ENCODE results near the gene ARHGEF11. TPM values are rescaled to one million over a fixed set of nuclear protein-coding genes. Genes with fewer than 3 reads are reported as not detected.

The ARHGEF11 gene
- total and polyA plus RNA-seq, 5 donors: 19.9 to 34.4 (median 29.5) TPM

- intact Hi-C loops (cut with DNase I): loop anchor here in 1 of 4 donors (10.0 kb wide), 1 partner anchor 64 kb away; the partner anchor contains the start of gene ARHGEF11
- H3K9me3 ChIP-seq (ENCODE audit: control insufficient read depth, low read length): no peaks in the 10 kb centered on the region
- H3K4me3 ChIP-seq (ENCODE audit: low read length): no peak overlapping the region
- DNase-seq (no peak), ATAC-seq (no peak)
- 22% methylated on average over 4 of the region's 4 CpGs for WGBS
- peaks cover 2% of the 10 kb centered on the region for H3K4me1 ChIP-seq (ENCODE audit: control insufficient read depth, insufficient read depth, low read length)
- no peak overlapping the region for H3K27ac ChIP-seq (ENCODE audit: low read length)
- no peaks in the 10 kb centered on the region for H3K27me3 ChIP-seq (ENCODE audit: control insufficient read depth, insufficient read depth)
Measured at GRCh38 chr1:156980551-156980950, 65.0 kb downstream of the ARHGEF11 start.

GRCh38 chr1:156975084-156975483 is 70.5 kb downstream of the ARHGEF11 start:
- no peak for ATAC-seq
- no peak overlapping the region for H3K4me3 ChIP-seq (ENCODE audit: low read length)
- no peak for DNase-seq
- WGBS: 66% methylated on average over 2 of the region's 2 CpGs
- no peaks in the 10 kb centered on the region for H3K4me1 ChIP-seq (ENCODE audit: control insufficient read depth, insufficient read depth, low read length)
- intact Hi-C loops (cut with DNase I): loop anchor here in 1 of 4 donors (10.0 kb wide), 1 partner anchor 100 kb away; no protein-coding TSS in a partner anchor
- H3K27ac ChIP-seq (ENCODE audit: low read length): no peak overlapping the region
- no peaks in the 10 kb centered on the region for H3K9me3 ChIP-seq (ENCODE audit: control insufficient read depth, low read length)
- H3K27me3 ChIP-seq (ENCODE audit: control insufficient read depth, insufficient read depth): no peaks in the 10 kb centered on the region

- intact Hi-C loops (cut with DNase I): loop anchor here in 1 of 4 donors (10.0 kb wide), 1 partner anchor 101 kb away; no protein-coding TSS in a partner anchor
- Histone ChIP-seq H3K9me3 (ENCODE audit: control insufficient read depth, low read length) (no peaks in the 10 kb centered on the region), H3K4me1 (ENCODE audit: control insufficient read depth, insufficient read depth, low read length) (no peaks in the 10 kb centered on the region), H3K4me3 (ENCODE audit: low read length) (no peak overlapping the region), H3K27me3 (ENCODE audit: control insufficient read depth, insufficient read depth) (no peaks in the 10 kb centered on the region), H3K27ac (ENCODE audit: low read length) (no peak overlapping the region)
- WGBS: 96% methylated on average over 2 of the region's 2 CpGs
- no peak for ATAC-seq
- no peak for DNase-seq
Measured at GRCh38 chr1:156973417-156973816, 72.1 kb downstream of the ARHGEF11 start.

- intact Hi-C loops (cut with DNase I): loop anchor here in 1 of 4 donors (10.0 kb wide), 1 partner anchor 105 kb away; no protein-coding TSS in a partner anchor
Measured at GRCh38 chr1:156970017-156970416, 75.5 kb downstream of the ARHGEF11 start.

GRCh38 chr1:156969496-156969895 is 76.0 kb downstream of the ARHGEF11 start:
- no peak for ATAC-seq
- Histone ChIP-seq H3K4me3 (ENCODE audit: low read length) (no peak overlapping the region), H3K27ac (ENCODE audit: low read length) (no peak overlapping the region), H3K27me3 (ENCODE audit: control insufficient read depth, insufficient read depth) (no peaks in the 10 kb centered on the region), H3K4me1 (ENCODE audit: control insufficient read depth, insufficient read depth, low read length) (no peaks in the 10 kb centered on the region), H3K9me3 (ENCODE audit: control insufficient read depth, low read length) (no peaks in the 10 kb centered on the region)
- WGBS: 78% methylated on average over 3 of the region's 3 CpGs
- intact Hi-C loops (cut with DNase I): no loop called here
- DNase-seq: no peak

More at GRCh38 chr1:156970017-156970416, 75.5 kb downstream of the ARHGEF11 start:
- 86% methylated on average over 3 of the region's 3 CpGs for WGBS
- Histone ChIP-seq H3K4me1 (ENCODE audit: control insufficient read depth, insufficient read depth, low read length) (no peaks in the 10 kb centered on the region), H3K9me3 (ENCODE audit: control insufficient read depth, low read length) (no peaks in the 10 kb centered on the region), H3K4me3 (ENCODE audit: low read length) (no peak overlapping the region), H3K27ac (ENCODE audit: low read length) (no peak overlapping the region), H3K27me3 (ENCODE audit: control insufficient read depth, insufficient read depth) (no peaks in the 10 kb centered on the region)
- DNase-seq (no peak), ATAC-seq (no peak)

- intact Hi-C loops (cut with DNase I): no loop called here
- DNase-seq (no peak), ATAC-seq (no peak)
- Histone ChIP-seq H3K4me1 (ENCODE audit: control insufficient read depth, insufficient read depth, low read length) (no peaks in the 10 kb centered on the region), H3K9me3 (ENCODE audit: control insufficient read depth, low read length) (no peaks in the 10 kb centered on the region), H3K4me3 (ENCODE audit: low read length) (no peak overlapping the region), H3K27ac (ENCODE audit: low read length) (no peak overlapping the region), H3K27me3 (ENCODE audit: control insufficient read depth, insufficient read depth) (no peaks in the 10 kb centered on the region)
- WGBS: 97% methylated on average over 2 of the region's 2 CpGs
Measured at GRCh38 chr1:156964441-156964840, 81.1 kb downstream of the ARHGEF11 start.

- 44% methylated on average over 3 of the region's 3 CpGs for WGBS
Measured at GRCh38 chr1:156963621-156964020, 81.9 kb downstream of the ARHGEF11 start.

GRCh38 chr1:156961709-156962108 is 83.8 kb downstream of the ARHGEF11 start:
- Histone ChIP-seq H3K27me3 (ENCODE audit: control insufficient read depth, insufficient read depth) (no peaks in the 10 kb centered on the region), H3K4me1 (ENCODE audit: control insufficient read depth, insufficient read depth, low read length) (no peaks in the 10 kb centered on the region), H3K27ac (ENCODE audit: low read length) (no peak overlapping the region), H3K4me3 (ENCODE audit: low read length) (no peak overlapping the region), H3K9me3 (ENCODE audit: control insufficient read depth, low read length) (no peaks in the 10 kb centered on the region)
- no peak for ATAC-seq
- DNase-seq: no peak
- intact Hi-C loops (cut with DNase I): no loop called here
- 71% methylated on average over 4 of the region's 4 CpGs for WGBS

More at GRCh38 chr1:156963621-156964020, 81.9 kb downstream of the ARHGEF11 start:
- intact Hi-C loops (cut with DNase I): no loop called here
- Histone ChIP-seq H3K9me3 (ENCODE audit: control insufficient read depth, low read length) (no peaks in the 10 kb centered on the region), H3K4me1 (ENCODE audit: control insufficient read depth, insufficient read depth, low read length) (no peaks in the 10 kb centered on the region), H3K4me3 (ENCODE audit: low read length) (no peak overlapping the region), H3K27me3 (ENCODE audit: control insufficient read depth, insufficient read depth) (no peaks in the 10 kb centered on the region), H3K27ac (ENCODE audit: low read length) (no peak overlapping the region)
- DNase-seq: no peak
- ATAC-seq: peak in 1 of 2 donors; percentile 44

- Histone ChIP-seq H3K27ac (ENCODE audit: low read length) (no peak overlapping the region), H3K4me1 (ENCODE audit: control insufficient read depth, insufficient read depth, low read length) (no peaks in the 10 kb centered on the region), H3K9me3 (ENCODE audit: control insufficient read depth, low read length) (no peaks in the 10 kb centered on the region), H3K27me3 (ENCODE audit: control insufficient read depth, insufficient read depth) (no peaks in the 10 kb centered on the region), H3K4me3 (ENCODE audit: low read length) (no peak overlapping the region)
- WGBS: 83% methylated on average over 6 of the region's 6 CpGs
- ATAC-seq (no peak), DNase-seq (no peak)
- intact Hi-C loops (cut with DNase I): no loop called here
Measured at GRCh38 chr1:156959925-156960324, 85.6 kb downstream of the ARHGEF11 start.

GRCh38 chr1:156959414-156959813 is 86.1 kb downstream of the ARHGEF11 start:
- Histone ChIP-seq H3K4me3 (ENCODE audit: low read length) (no peak overlapping the region), H3K9me3 (ENCODE audit: control insufficient read depth, low read length) (no peaks in the 10 kb centered on the region), H3K27me3 (ENCODE audit: control insufficient read depth, insufficient read depth) (no peaks in the 10 kb centered on the region), H3K27ac (ENCODE audit: low read length) (no peak overlapping the region), H3K4me1 (ENCODE audit: control insufficient read depth, insufficient read depth, low read length) (no peaks in the 10 kb centered on the region)
- ATAC-seq (no peak), DNase-seq (no peak)
- intact Hi-C loops (cut with DNase I): no loop called here
- 76% methylated on average over 2 of the region's 2 CpGs for WGBS

GRCh38 chr1:156958247-156958714 is 87.3 kb downstream of the ARHGEF11 start:
- no peaks in the 10 kb centered on the region for H3K9me3 ChIP-seq (ENCODE audit: control insufficient read depth, low read length)
- WGBS: 54% methylated on average over 2 of the region's 2 CpGs
- H3K4me1 ChIP-seq (ENCODE audit: control insufficient read depth, insufficient read depth, low read length): no peaks in the 10 kb centered on the region
- ATAC-seq (no peak), DNase-seq (no peak)
- intact Hi-C loops (cut with DNase I): no loop called here
- H3K27me3 ChIP-seq (ENCODE audit: control insufficient read depth, insufficient read depth): no peaks in the 10 kb centered on the region
- H3K4me3 ChIP-seq (ENCODE audit: low read length): no peak overlapping the region
- no peak overlapping the region for H3K27ac ChIP-seq (ENCODE audit: low read length)

GRCh38 chr1:156957634-156958033 is 87.9 kb downstream of the ARHGEF11 start:
- intact Hi-C loops (cut with DNase I): no loop called here
- WGBS: 80% methylated on average over 3 of the region's 3 CpGs

More at GRCh38 chr1:156957634-156958033, 87.9 kb downstream of the ARHGEF11 start:
- Histone ChIP-seq H3K4me1 (ENCODE audit: control insufficient read depth, insufficient read depth, low read length) (no peaks in the 10 kb centered on the region), H3K4me3 (ENCODE audit: low read length) (no peak overlapping the region), H3K27ac (ENCODE audit: low read length) (no peak overlapping the region), H3K9me3 (ENCODE audit: control insufficient read depth, low read length) (no peaks in the 10 kb centered on the region), H3K27me3 (ENCODE audit: control insufficient read depth, insufficient read depth) (no peaks in the 10 kb centered on the region)
- ATAC-seq (no peak), DNase-seq (no peak)
